ENCODE measurements around the gene PNKP. TPM values are rescaled to one million over a fixed set of nuclear protein-coding genes. Genes with fewer than 3 reads are reported as not detected.

Gene PNKP
- total RNA-seq, 1 experiment from 2014 or later = 130 TPM

- H3K4me3 ChIP-seq (ENCODE audit: low read depth, low read length, poor library complexity, severe bottlenecking) = no peak overlapping the region
- DNase-seq (ENCODE audit: low spot score) = no peak
- no TSS peak for BruUV-seq (replicated peaks)
- ChIA-PET CTCF (no interaction called here), POLR2A (ENCODE audit: low non-redundant PET) (no interaction called here)
- H3K36me3 ChIP-seq (ENCODE audit: insufficient read depth, low read length, poor library complexity, severe bottlenecking) = peaks cover 44% of the 10 kb centered on the region
- no peaks in the 10 kb centered on the region for H3K9me3 ChIP-seq (ENCODE audit: low read depth, low read length, poor library complexity, severe bottlenecking)
- TF ChIP-seq EZH2 (IDR thresholded peaks at IDR 0.05; ENCODE audit: borderline replicate concordance, low read depth, low read length, poor library complexity, severe bottlenecking) = no peak
- no peak for TF ChIP-seq CTCF (conservative IDR thresholded peaks at IDR 0.05; ENCODE audit: low read depth, low read length)
- no peaks in the 10 kb centered on the region for H3K27me3 ChIP-seq (replicated peaks; ENCODE audit: insufficient read depth, low read depth, low read length, poor library complexity)
- no peak overlapping the region for H3K27ac ChIP-seq (ENCODE audit: low read depth, low read length, poor library complexity, severe bottlenecking)
- intact Hi-C loops (cut with micrococcal nuclease; ENCODE audit: unreplicated experiment) = no loop called here
- H3K4me1 ChIP-seq (ENCODE audit: insufficient read depth, low read length, poor library complexity, severe bottlenecking) = no peaks in the 10 kb centered on the region
These were observed 37.7 kb downstream of the PNKP start for GRCh38 chr19:49829721-49830120.

- ChIA-PET CTCF (no interaction called here), POLR2A (ENCODE audit: low non-redundant PET) (no interaction called here)
- TF ChIP-seq CTCF (conservative IDR thresholded peaks at IDR 0.05; ENCODE audit: low read depth, low read length) (no peak), EZH2 (IDR thresholded peaks at IDR 0.05; ENCODE audit: borderline replicate concordance, low read depth, low read length, poor library complexity, severe bottlenecking) (no peak)
- Histone ChIP-seq H3K27me3 (replicated peaks; ENCODE audit: insufficient read depth, low read depth, low read length, poor library complexity) (no peaks in the 10 kb centered on the region), H3K27ac (ENCODE audit: low read depth, low read length, poor library complexity, severe bottlenecking) (no peak overlapping the region), H3K4me1 (ENCODE audit: insufficient read depth, low read length, poor library complexity, severe bottlenecking) (no peaks in the 10 kb centered on the region), H3K36me3 (ENCODE audit: insufficient read depth, low read length, poor library complexity, severe bottlenecking) (peaks cover 42% of the 10 kb centered on the region), H3K9me3 (ENCODE audit: low read depth, low read length, poor library complexity, severe bottlenecking) (no peaks in the 10 kb centered on the region), H3K4me3 (ENCODE audit: low read depth, low read length, poor library complexity, severe bottlenecking) (no peak overlapping the region)
- intact Hi-C loops (cut with micrococcal nuclease; ENCODE audit: unreplicated experiment) = no loop called here
- BruUV-seq (replicated peaks) = no TSS peak
- no peak for DNase-seq (ENCODE audit: low spot score)
These were observed 38.2 kb downstream of the PNKP start for GRCh38 chr19:49829200-49829599.

- CTCF ChIA-PET = no interaction called here
- H3K4me1 ChIP-seq (ENCODE audit: insufficient read depth, low read length, poor library complexity, severe bottlenecking) = no peaks in the 10 kb centered on the region
- no peak overlapping the region for H3K4me3 ChIP-seq (ENCODE audit: low read depth, low read length, poor library complexity, severe bottlenecking)
- H3K27ac ChIP-seq (ENCODE audit: low read depth, low read length, poor library complexity, severe bottlenecking) = no peak overlapping the region
- POLR2A ChIA-PET (ENCODE audit: low non-redundant PET) = no interaction called here
- BruUV-seq (replicated peaks) = no TSS peak
- TF ChIP-seq CTCF (conservative IDR thresholded peaks at IDR 0.05; ENCODE audit: low read depth, low read length) = no peak
- no peak for TF ChIP-seq EZH2 (IDR thresholded peaks at IDR 0.05; ENCODE audit: borderline replicate concordance, low read depth, low read length, poor library complexity, severe bottlenecking)
- DNase-seq (ENCODE audit: low spot score) = no peak
- intact Hi-C loops (cut with micrococcal nuclease; ENCODE audit: unreplicated experiment) = no loop called here
- H3K27me3 ChIP-seq (replicated peaks; ENCODE audit: insufficient read depth, low read depth, low read length, poor library complexity) = no peaks in the 10 kb centered on the region
- no peaks in the 10 kb centered on the region for H3K9me3 ChIP-seq (ENCODE audit: low read depth, low read length, poor library complexity, severe bottlenecking)
- H3K36me3 ChIP-seq (ENCODE audit: insufficient read depth, low read length, poor library complexity, severe bottlenecking) = peaks cover 39% of the 10 kb centered on the region
These were observed 40.3 kb downstream of the PNKP start for GRCh38 chr19:49827034-49827433.
